Effector CD8-positive, alpha-beta T cell (primary cell): ENCODE data around the gene CHL1.

Experiments used
- DNase-seq: peaks from one replicate; lab custom pipeline; 2025; lab: John Stamatoyannopoulos, UW
- total RNA-seq, 4 experiments: gene quantifications; one replicate each; lab custom pipeline; 2026; lab: John Stamatoyannopoulos, UW

Gene CHL1
- 0 reads per million in 4 experiments for total RNA-seq

GRCh38 chr3:196311-197148 lies at the start of gene CHL1:
Gene CHL1 (plus strand): TSS chr3:196763. CDS start chr3:319777, 123,014 bp downstream.
- no peak for DNase-seq

- no peak for DNase-seq
Measured at GRCh38 chr3:151614-152189, 44.9 kb upstream of the CHL1 start.

- DNase-seq = no peak
Measured at GRCh38 chr3:159974-160373, 36.6 kb upstream of the CHL1 start.

GRCh38 chr3:166071-166470 lies 30.5 kb upstream of the CHL1 start:
- no peak for DNase-seq

GRCh38 chr3:166799-167198 lies 29.8 kb upstream of the CHL1 start:
- DNase-seq = no peak

GRCh38 chr3:173886-174285 lies 22.7 kb upstream of the CHL1 start:
- DNase-seq = no peak

- DNase-seq = no peak
Measured at GRCh38 chr3:184976-185375, 11.6 kb upstream of the CHL1 start.

GRCh38 chr3:192215-192929 lies 4.2 kb upstream of the CHL1 start:
- DNase-seq = no peak

- DNase-seq = no peak
Measured at GRCh38 chr3:194001-194400, 2.6 kb upstream of the CHL1 start.

- no peak for DNase-seq
Measured at GRCh38 chr3:194421-194820, 2.1 kb upstream of the CHL1 start.

GRCh38 chr3:195666-196065 lies 897 bp upstream of the CHL1 start:
- DNase-seq = no peak

GRCh38 chr3:197149-197827 lies 725 bp downstream of the CHL1 start:
- DNase-seq = no peak

- no peak for DNase-seq
Measured at GRCh38 chr3:197828-198491, 1.4 kb downstream of the CHL1 start.

- no peak for DNase-seq
Measured at GRCh38 chr3:199835-200234, 3.3 kb downstream of the CHL1 start.

- no peak for DNase-seq
Measured at GRCh38 chr3:200758-201325, 4.3 kb downstream of the CHL1 start.

GRCh38 chr3:204102-204501 lies 7.5 kb downstream of the CHL1 start:
- DNase-seq = no peak

- DNase-seq = no peak
Measured at GRCh38 chr3:207973-208372, 11.4 kb downstream of the CHL1 start.

GRCh38 chr3:210669-211068 lies 14.1 kb downstream of the CHL1 start:
- DNase-seq = no peak

GRCh38 chr3:212432-212831 lies 15.9 kb downstream of the CHL1 start:
- DNase-seq = no peak

- no peak for DNase-seq
Measured at GRCh38 chr3:217099-217813, 20.7 kb downstream of the CHL1 start.

GRCh38 chr3:217948-218347 lies 21.4 kb downstream of the CHL1 start:
- no peak for DNase-seq
